Dedifferentiated amniotic fluid mesenchymal stem cell (primary cell): ENCODE data around the gene ENPP4.
"Not testable (repeated sequence)": the region's sequence is repeated elsewhere in the genome, so short reads cannot be mapped to it uniquely, and the experiment has no call there.

Source experiments
- DNase-seq: peaks from one replicate; pipeline ENCODE4 v3.0.0-alpha.2; 2016; ENCODE audit errors: extremely low spot score

Gene ENPP4

DNA sequence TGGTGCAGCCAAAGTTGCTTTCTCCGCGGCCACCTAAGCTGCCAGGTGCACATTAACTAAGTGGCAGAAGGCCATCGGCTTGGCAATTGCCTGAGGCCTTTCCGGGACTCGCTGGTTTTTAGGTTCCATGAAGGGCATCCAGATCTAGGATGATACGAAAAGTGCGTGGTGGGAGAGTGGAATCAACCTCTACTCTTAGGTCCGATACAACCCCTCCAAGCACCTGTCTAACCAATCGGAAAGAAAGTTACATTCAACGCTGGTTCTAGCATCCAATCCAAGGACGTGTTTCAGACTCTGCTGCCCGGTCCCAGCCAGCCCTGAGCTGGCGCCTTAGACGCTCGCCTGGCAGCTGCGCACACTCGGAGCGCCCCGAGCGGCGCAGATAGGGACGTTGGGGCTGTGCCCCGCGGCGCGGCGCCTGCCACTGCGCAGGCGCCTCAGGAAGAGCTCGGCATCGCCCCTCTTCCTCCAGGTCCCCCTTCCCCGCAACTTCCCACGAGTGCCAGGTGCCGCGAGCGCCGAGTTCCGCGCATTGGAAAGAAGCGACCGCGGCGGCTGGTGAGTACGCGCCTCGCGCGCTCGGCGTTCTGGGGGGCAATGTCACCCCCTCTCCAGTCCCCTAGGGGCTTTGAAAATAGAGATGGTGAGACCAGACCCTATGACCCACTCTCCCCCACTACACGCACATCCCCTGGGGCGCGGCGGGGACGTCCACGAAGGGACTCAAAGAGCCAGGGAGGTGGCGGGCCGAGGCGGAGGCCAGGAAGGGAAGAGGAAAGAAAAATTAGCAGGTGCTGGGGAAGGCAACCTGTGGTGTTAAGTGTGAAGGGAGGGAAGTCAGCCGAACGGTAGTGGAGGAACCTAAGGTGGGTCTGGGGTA, at the start of gene ENPP4:
ENPP4 (plus strand) TSS at position 361 of the 883 bp plus-strand sequence. CDS start 9,595 bp downstream, outside the sequence.
- DNase-seq: peak; percentile 59

GRCh38 chr6:46080111-46080510, 49.7 kb upstream of the ENPP4 start:
- no peak for DNase-seq

- not testable (repeated sequence) for DNase-seq
Measured at GRCh38 chr6:46085688-46086087, 44.1 kb upstream of the ENPP4 start.

DNA sequence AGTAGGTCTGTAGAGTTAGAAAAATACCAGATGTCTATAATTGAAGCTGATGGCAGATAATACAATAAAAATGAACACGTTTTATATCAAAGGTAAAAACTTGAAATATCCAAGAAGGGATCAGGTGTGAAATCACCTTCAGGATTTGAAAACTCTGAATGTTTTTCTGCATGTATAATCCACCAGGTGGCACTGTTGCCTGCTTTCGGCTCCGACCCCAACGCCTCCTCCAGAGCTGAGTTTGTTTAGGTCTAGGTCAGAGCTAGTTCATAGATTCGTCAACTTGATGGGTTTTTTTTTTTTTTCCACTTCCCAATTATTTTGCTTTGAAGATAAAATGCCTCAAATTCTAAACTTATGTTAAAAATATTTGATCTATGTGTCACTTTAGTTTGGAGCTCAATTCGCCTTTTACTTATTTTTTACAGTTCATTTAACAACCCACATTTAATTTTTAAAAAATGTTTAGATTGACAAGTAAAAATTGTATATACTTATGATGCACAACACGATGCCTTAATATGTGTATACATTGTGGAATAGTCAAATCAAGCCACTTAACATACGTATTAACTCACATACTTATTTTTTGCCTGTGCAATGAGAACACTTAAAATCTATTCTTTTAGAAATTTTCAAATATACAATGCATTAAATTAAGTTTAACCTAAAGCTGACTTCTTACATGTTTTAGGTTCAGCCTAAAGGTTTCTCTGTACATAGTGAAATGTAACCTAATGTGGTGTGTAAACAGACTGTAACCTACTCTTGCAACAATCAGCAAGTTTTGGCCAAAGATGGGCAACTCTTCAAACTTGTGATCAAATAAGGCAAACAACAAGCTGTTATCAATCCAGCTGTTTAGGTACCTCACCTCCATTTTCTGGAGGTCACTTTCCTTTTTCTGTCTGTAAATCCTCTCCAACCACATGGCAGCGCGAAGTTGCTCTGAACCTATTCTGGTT, 39.4 kb upstream of the ENPP4 start:
- DNase-seq: peak; percentile 43

DNA sequence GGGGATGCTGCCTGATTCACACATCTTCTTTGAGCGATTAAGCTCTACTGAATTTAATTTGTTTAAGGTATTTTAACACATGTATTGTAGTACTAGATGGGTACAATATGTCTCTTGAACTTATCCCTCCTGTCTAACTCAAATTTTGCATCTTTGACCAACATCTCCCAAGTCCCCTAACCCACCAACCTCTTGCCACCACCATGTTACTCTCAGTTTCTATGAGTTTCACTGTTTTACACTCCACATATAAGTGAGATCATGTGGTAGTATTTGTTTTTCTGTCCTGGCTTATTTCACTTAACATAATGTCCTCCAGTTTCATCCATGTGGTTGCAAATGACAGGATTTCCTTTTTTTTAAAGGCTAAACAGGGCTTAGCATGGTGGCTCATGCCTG, 38.7 kb upstream of the ENPP4 start:
- no peak for DNase-seq

GRCh38 chr6:46095251-46095650, 34.5 kb upstream of the ENPP4 start:
- DNase-seq: no peak

- DNase-seq: no peak
Measured at GRCh38 chr6:46097366-46097765, 32.4 kb upstream of the ENPP4 start.

DNA sequence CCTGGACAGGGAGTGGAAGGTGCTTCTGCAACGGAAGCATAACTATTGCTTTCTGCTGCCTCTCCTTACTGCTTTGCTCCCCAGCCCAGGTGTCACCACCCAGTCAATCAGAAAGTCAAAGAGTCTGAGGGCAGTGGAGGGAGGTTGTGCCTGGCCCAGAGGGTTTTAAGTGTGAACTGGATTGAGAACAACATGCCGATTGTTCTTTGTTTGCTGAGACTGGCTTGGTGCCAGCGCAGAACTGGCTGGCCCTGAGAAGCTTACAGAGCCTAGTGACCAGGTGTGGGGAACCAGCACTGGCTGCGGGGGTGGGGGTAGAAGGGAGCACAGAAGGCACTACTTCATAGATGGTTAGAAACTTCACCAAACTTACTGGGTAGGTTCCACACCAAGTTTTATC, 31.1 kb upstream of the ENPP4 start:
- no peak for DNase-seq

GRCh38 chr6:46099952-46100351, 29.8 kb upstream of the ENPP4 start:
- DNase-seq: no peak

- DNase-seq: no peak
Measured at GRCh38 chr6:46102123-46102522, 27.7 kb upstream of the ENPP4 start.

- DNase-seq: no peak
Measured at GRCh38 chr6:46103441-46104115, 26.2 kb upstream of the ENPP4 start.

DNA sequence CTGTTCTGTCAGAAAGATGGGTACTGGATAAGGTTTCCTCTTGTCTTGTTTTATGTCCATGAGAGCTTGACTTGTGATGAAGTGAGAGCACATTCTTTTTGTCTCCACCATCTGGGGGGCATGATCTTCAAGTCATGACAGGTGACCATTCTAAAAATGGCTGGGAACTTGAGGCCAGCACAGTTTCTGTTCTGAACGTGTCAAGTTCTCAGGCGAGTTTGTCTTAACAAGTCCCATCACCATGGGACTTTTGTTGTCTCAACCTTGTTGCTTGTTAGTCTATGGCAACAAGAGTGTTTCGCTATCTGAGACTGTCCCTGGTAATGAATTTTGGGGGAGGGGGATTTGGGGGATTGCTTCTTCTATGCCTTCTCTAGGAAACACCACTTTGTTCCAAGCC, 25.6 kb upstream of the ENPP4 start:
- DNase-seq: no peak

GRCh38 chr6:46105568-46105967, 24.2 kb upstream of the ENPP4 start:
- DNase-seq: no peak

DNA sequence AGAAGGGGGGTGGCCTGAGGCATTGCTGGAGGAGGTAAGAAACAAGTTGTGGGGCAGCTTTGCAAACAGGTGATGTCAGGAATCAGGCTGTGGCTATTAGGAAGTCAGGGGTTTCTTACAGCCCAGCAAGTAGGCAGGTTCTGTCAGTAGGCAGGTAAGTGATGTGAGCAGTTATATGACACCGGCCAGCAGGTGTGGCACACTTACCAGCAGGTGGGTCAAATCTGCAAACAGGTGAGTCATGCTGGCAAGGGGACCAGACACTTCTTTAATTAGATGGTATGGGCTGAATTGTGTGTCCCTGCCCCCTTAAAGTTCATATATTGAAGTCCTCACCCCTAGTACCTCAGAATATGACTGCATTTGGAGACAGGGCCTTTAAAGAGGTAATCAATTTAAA, 16.4 kb upstream of the ENPP4 start:
- no peak for DNase-seq

GRCh38 chr6:46115634-46116033, 14.2 kb upstream of the ENPP4 start:
- DNase-seq: no peak

GRCh38 chr6:46116289-46116688, 13.5 kb upstream of the ENPP4 start:
- DNase-seq: no peak

- no peak for DNase-seq
Measured at GRCh38 chr6:46118157-46118556, 11.6 kb upstream of the ENPP4 start.

GRCh38 chr6:46118836-46119235, 11.0 kb upstream of the ENPP4 start:
- DNase-seq: no peak

GRCh38 chr6:46119679-46120078, 10.1 kb upstream of the ENPP4 start:
- not testable (repeated sequence) for DNase-seq

DNA sequence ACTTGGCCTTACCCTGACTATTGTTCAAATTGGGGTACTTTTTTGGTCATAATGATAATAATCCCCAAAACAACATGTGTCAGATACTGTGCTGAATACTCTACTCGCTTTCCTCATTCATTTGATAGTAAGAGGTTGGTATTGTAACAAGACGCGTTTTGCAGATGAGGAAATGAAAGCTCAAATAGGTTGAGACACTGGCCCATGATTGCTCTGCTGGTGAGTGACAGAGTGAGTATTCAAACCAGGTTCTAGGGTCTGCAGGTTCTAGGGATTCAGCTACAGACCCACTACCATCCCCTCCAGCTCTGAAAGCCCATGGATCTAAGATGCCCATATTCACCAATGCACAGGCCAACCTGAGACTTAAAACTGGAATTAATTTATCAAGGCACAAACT, 1.3 kb upstream of the ENPP4 start:
- no peak for DNase-seq

DNA sequence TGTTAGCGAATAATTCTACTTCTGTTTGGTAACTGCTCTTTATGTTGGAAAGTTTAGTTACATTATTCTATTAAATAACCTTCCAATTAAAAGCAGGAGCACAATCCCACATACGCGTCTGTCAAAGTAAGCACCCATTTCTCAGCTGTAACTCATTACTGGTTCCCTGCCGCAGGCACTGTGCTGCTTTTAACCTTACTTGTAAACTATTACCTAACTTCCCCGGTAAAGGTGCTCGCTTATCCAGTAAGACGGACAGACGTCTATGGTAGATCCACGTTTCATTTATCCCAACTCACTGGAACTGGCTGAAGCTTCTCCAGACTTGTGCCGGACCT, 529 bp upstream of the ENPP4 start:
- no peak for DNase-seq

GRCh38 chr6:46130666-46131065, 877 bp downstream of the ENPP4 start:
- DNase-seq: no peak
